ENCODE results near the gene NLRC5.

GRCh38 chr16:57092786-57093411, 103.5 kb downstream of the NLRC5 start:
- peak in 5 of 6 experiments; percentile 47 to 76 (median 59) for TF ChIP-seq CTCF (IDR thresholded peaks at IDR 0.05)
- TF ChIP-seq POLR2A (IDR thresholded peaks at IDR 0.05): peak in 1 of 2 donors; percentile 8

Measured in Peyer's patch (tissue), 4 donors.